DOHH2 (cell line): Measurements from ENCODE around the gene BARX2.

Experiments
- H3F3A ChIP-seq: fragments of 200-600 bp; sonication (generic), shearing (Covaris generic); 2 replicates; pipeline ENCODE4 v1.6.0; 2016; ENCODE audit warnings: antibody characterized with exemption, mild to moderate bottlenecking; ENCODE audit not compliant: control insufficient read depth, insufficient read depth
- H3K27ac ChIP-seq: fragments of 200-600 bp; sonication (generic); 2 replicates; pipeline ENCODE4 v1.5.1; 2014; ENCODE audit warnings: low read depth, mild to moderate bottlenecking, low read length, moderate library complexity
- H3K27me3 ChIP-seq: fragments of 200-600 bp; sonication (generic); 2 replicates; pipeline ENCODE4 v1.6.1; 2014; ENCODE audit warnings: mild to moderate bottlenecking, low read length, mixed read lengths; ENCODE audit not compliant: control insufficient read depth
- H3K36me3 ChIP-seq: fragments of 200-600 bp; sonication (generic); 2 replicates; pipeline ENCODE4 v1.6.1; 2014; ENCODE audit warnings: mild to moderate bottlenecking, low read length, moderate library complexity, mixed read lengths; ENCODE audit not compliant: control insufficient read depth
- H3K4me1 ChIP-seq: fragments of 200-600 bp; sonication (generic); 2 replicates; pipeline ENCODE4 v1.6.1; 2014; ENCODE audit warnings: mild to moderate bottlenecking, low read length, mixed read lengths; ENCODE audit not compliant: control insufficient read depth
- H3K4me2 ChIP-seq: fragments of 200-600 bp; sonication (generic); 2 replicates; pipeline ENCODE4 v1.6.0; 2014; ENCODE audit warnings: mild to moderate bottlenecking, low read length, moderate library complexity
- H3K4me3 ChIP-seq: fragments of 200-600 bp; sonication (generic); 2 replicates; pipeline ENCODE4 v1.5.1; 2014; ENCODE audit warnings: mild to moderate bottlenecking, low read length, mixed read lengths
- H3K79me2 ChIP-seq: fragments of 200-600 bp; sonication (generic); 2 replicates; pipeline ENCODE4 v1.6.1; 2014; ENCODE audit warnings: mild to moderate bottlenecking, low read length, mixed read lengths; ENCODE audit not compliant: control insufficient read depth
- H3K9me2 ChIP-seq: fragments of 200-600 bp; sonication (generic); replicated peaks from 2 replicates; pipeline ENCODE4 v1.6.1; 2014; ENCODE audit warnings: mild to moderate bottlenecking, low read length, mixed read lengths; ENCODE audit not compliant: control insufficient read depth
- H3K9me3 ChIP-seq: fragments of 200-600 bp; sonication (generic); 2 replicates; pipeline ENCODE4 v1.6.1; 2014; ENCODE audit warnings: antibody characterized with exemption, low read length, mixed read lengths; ENCODE audit not compliant: control insufficient read depth, insufficient read depth
- H4K20me1 ChIP-seq: fragments of 200-600 bp; sonication (generic); 2 replicates; pipeline ENCODE4 v1.6.0; 2014; ENCODE audit warnings: low read depth, mild to moderate bottlenecking, antibody characterized with exemption, low read length, moderate library complexity; ENCODE audit not compliant: control insufficient read depth, insufficient read depth
- EZH2phosphoT487 ChIP-seq: fragments of 200-600 bp; sonication (generic); IDR thresholded peaks from 2 replicates; pipeline ENCODE4 v1.6.1; 2017; ENCODE audit warnings: borderline replicate concordance, mild to moderate bottlenecking, antibody characterized with exemption, low read length, moderate library complexity, mixed read lengths
- TF ChIP-seq, protein P1 (sequence below): fragments of 200-600 bp; sonication (generic); IDR thresholded peaks from one replicate; pipeline ENCODE4 v1.5.1; 2014; ENCODE audit warnings: antibody characterized with exemption, mild to moderate bottlenecking, low read depth, low read length; ENCODE audit not compliant: poor library complexity, severe bottlenecking

Gene BARX2

GRCh38 chr11:129404731-129405130, 29.1 kb downstream of the BARX2 start:
- Histone ChIP-seq H3K27me3 (0 out of 2 replicates have a peak, but pooled peaks cover 3% of the 10 kb centered on the region), H3K4me1 (no peaks in the 10 kb centered on the region), H3K9me2 (no peaks in the 10 kb centered on the region), H3K9me3 (no peaks in the 10 kb centered on the region), H3K36me3 (no peaks in the 10 kb centered on the region), H3F3A (no peaks in the 10 kb centered on the region), H4K20me1 (no peaks in the 10 kb centered on the region), H3K27ac (no peak overlapping the region), H3K4me3 (no peak overlapping the region), H3K4me2 (no peak overlapping the region), H3K79me2 (no peaks in the 10 kb centered on the region)
- no peak for TF ChIP-seq EZH2phosphoT487
- TF ChIP-seq, protein P1, sequence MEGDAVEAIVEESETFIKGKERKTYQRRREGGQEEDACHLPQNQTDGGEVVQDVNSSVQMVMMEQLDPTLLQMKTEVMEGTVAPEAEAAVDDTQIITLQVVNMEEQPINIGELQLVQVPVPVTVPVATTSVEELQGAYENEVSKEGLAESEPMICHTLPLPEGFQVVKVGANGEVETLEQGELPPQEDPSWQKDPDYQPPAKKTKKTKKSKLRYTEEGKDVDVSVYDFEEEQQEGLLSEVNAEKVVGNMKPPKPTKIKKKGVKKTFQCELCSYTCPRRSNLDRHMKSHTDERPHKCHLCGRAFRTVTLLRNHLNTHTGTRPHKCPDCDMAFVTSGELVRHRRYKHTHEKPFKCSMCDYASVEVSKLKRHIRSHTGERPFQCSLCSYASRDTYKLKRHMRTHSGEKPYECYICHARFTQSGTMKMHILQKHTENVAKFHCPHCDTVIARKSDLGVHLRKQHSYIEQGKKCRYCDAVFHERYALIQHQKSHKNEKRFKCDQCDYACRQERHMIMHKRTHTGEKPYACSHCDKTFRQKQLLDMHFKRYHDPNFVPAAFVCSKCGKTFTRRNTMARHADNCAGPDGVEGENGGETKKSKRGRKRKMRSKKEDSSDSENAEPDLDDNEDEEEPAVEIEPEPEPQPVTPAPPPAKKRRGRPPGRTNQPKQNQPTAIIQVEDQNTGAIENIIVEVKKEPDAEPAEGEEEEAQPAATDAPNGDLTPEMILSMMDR: no peak

GRCh38 chr11:129408865-129409444, 33.3 kb downstream of the BARX2 start:
- TF ChIP-seq, protein P1: no peak
- no peak for TF ChIP-seq EZH2phosphoT487
- no peaks in the 10 kb centered on the region for H3K36me3 ChIP-seq
- H3K4me3 ChIP-seq: no peak overlapping the region
- H3K79me2 ChIP-seq: no peaks in the 10 kb centered on the region
- H3K27me3 ChIP-seq: 0 out of 2 replicates have a peak, but pooled peaks cover 3% of the 10 kb centered on the region
- no peaks in the 10 kb centered on the region for H3F3A ChIP-seq
- no peaks in the 10 kb centered on the region for H4K20me1 ChIP-seq
- no peaks in the 10 kb centered on the region for H3K9me3 ChIP-seq
- H3K27ac ChIP-seq: no peak overlapping the region
- H3K9me2 ChIP-seq: no peaks in the 10 kb centered on the region
- no peak overlapping the region for H3K4me2 ChIP-seq
- H3K4me1 ChIP-seq: no peaks in the 10 kb centered on the region

GRCh38 chr11:129410395-129410960, 34.8 kb downstream of the BARX2 start:
- no peaks in the 10 kb centered on the region for H3K9me3 ChIP-seq
- no peak overlapping the region for H3K4me3 ChIP-seq
- no peak for TF ChIP-seq EZH2phosphoT487
- TF ChIP-seq, protein P1: no peak
- no peaks in the 10 kb centered on the region for H3K36me3 ChIP-seq
- H4K20me1 ChIP-seq: no peaks in the 10 kb centered on the region
- H3K27ac ChIP-seq: no peak overlapping the region
- H3K79me2 ChIP-seq: no peaks in the 10 kb centered on the region
- no peaks in the 10 kb centered on the region for H3F3A ChIP-seq
- H3K4me1 ChIP-seq: no peaks in the 10 kb centered on the region
- 0 out of 2 replicates have a peak, but pooled peaks cover 3% of the 10 kb centered on the region for H3K27me3 ChIP-seq
- H3K9me2 ChIP-seq: no peaks in the 10 kb centered on the region
- no peak overlapping the region for H3K4me2 ChIP-seq
